ENCODE data around the gene RGS11.

DNA sequence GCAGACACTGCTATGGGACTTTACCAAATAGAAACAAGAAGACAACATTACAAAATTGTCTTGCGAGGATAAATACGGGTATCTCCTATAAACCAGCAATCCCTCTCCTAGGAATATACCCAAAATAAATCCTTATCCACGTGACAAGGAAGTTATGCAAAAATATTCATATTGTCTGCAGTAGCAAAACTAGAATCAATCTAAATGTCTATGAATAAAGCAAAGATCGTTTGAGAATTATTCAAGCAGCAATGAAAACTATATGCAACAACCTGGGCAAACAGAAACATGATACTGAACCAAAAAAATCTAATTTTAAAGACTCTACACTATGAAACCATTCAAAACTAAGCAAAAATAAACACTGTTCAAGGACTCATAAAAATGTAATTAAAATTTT, 55.7 kb downstream of the RGS11 start:
- TF ChIP-seq EZH2phosphoT487 (IDR thresholded peaks at IDR 0.05; ENCODE audit: borderline replicate concordance, low read depth, low read length) (no peak), CTCF (conservative IDR thresholded peaks at IDR 0.05; ENCODE audit: low read length) (no peak)
